GM12892 (cell line): Measurements from ENCODE around the gene CSNK1G2.

Source experiments
- DNase-seq: peaks from one replicate; pipeline ENCODE4 v3.0.0; 2011; ENCODE audit not compliant: insufficient read length
- FAIRE-seq: peaks from 2 replicates; lab custom pipeline; 2011; peaks lifted over from hg19 to GRCh38; lab: Jason Lieb, UNC
- POLR2A ChIP-seq: IDR thresholded peaks from 2 replicates; pipeline ENCODE4 v1.6.1; 2011; ENCODE audit warnings: low read depth, low read length, control low read depth
- POLR2AphosphoS5 ChIP-seq: IDR thresholded peaks from 2 replicates; pipeline ENCODE4 v1.6.1; 2011; ENCODE audit warnings: low read depth, low read length, control low read depth
- TAF1 ChIP-seq: IDR thresholded peaks from 2 replicates; pipeline ENCODE4 v1.6.1; 2011; ENCODE audit warnings: low read depth, mild to moderate bottlenecking, control low read depth, low read length, borderline replicate concordance

The CSNK1G2 gene

GRCh38 chr19:1974381-1975161 lies 33.6 kb downstream of the CSNK1G2 start:
- DNase-seq (no peak), FAIRE-seq (no peak)
- TF ChIP-seq POLR2AphosphoS5: no peak
- no peak for TF ChIP-seq POLR2A
- no peak for TF ChIP-seq TAF1

DNA sequence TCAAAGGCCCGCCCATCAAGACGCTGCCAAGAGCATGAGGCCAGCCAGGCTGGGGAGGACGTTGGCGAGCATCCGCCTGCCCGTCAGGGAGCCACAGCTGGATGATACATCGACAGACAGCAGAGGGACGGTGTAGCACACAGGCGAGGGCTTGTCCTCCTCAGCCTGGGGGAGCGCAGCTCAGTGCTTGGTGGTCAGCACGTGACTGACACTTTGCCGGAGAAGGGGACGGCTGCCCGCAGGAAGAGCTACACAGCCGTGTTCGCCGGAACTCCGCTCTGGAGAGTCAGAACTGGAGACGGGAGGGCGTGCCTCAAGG lies 34.1 kb downstream of the CSNK1G2 start:
- TF ChIP-seq TAF1 (no peak), POLR2AphosphoS5 (no peak), POLR2A (no peak)
- FAIRE-seq (no peak), DNase-seq (no peak)

- no peak for TF ChIP-seq POLR2AphosphoS5
- no peak for TF ChIP-seq TAF1
- TF ChIP-seq POLR2A: no peak
- FAIRE-seq (no peak), DNase-seq (no peak)
These were observed 36.1 kb downstream of the CSNK1G2 start for GRCh38 chr19:1977120-1977519.

GRCh38 chr19:1978346-1978894 lies 37.4 kb downstream of the CSNK1G2 start:
- no peak for TF ChIP-seq POLR2AphosphoS5
- TF ChIP-seq TAF1: no peak
- TF ChIP-seq POLR2A: no peak
- DNase-seq: no peak
- FAIRE-seq: no peak

DNA sequence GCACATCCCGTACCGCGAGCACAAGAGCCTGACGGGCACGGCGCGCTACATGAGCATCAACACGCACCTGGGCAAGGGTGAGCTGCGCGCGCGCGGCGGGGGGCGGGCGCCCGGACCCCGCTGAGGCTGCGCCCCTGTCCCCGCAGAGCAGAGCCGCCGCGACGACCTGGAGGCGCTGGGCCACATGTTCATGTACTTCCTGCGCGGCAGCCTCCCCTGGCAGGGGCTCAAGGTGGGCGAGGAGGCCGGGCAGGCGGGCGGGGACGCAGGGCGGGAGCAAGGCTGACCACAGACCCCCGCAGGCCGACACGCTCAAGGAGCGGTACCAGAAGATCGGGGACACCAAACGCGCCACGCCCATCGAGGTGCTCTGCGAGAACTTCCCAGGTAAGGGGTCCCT lies 38.0 kb downstream of the CSNK1G2 start:
- FAIRE-seq (no peak), DNase-seq (no peak)
- TF ChIP-seq POLR2A (no peak), TAF1 (no peak), POLR2AphosphoS5 (no peak)

- no peak for FAIRE-seq
- DNase-seq: no peak
- no peak for TF ChIP-seq POLR2AphosphoS5
These were observed 38.7 kb downstream of the CSNK1G2 start for GRCh38 chr19:1979642-1980041.

DNA sequence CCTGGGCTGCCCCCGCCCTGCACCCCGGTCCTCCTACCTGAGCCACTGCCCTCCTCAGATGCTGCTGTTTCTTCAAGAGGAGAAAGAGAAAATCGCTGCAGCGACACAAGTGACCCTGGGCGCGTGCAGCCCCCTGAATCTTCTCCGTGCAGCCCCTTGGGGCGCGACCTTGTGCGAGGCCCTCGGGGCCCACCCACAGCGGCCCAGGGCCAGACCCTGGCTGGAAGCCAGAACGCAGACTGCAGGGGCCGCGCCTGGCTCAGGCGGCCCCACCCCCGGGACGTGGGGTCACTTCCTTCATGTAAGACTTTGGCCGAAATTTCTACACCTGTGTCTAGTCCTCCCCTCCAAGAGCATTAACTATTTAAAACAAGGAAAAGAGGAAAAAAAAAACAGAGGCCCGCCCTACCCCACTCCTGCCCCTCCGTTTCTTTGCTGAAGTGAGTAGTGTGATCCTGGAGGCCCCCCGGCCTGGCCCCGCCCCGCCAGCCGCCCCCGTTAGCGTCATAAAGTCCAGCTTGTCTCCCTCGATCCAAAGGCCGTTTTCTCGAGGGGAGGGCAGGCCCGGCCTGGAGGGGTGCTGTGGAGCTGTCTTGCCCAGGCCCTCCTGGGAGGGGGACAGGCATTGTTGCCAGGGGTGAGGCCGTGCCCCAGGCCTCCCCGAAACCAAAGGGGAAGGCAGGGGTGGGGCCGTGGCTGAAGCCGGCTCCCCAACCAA lies 39.3 kb downstream of the CSNK1G2 start:
- TF ChIP-seq TAF1 (no peak), POLR2A (no peak)

DNA sequence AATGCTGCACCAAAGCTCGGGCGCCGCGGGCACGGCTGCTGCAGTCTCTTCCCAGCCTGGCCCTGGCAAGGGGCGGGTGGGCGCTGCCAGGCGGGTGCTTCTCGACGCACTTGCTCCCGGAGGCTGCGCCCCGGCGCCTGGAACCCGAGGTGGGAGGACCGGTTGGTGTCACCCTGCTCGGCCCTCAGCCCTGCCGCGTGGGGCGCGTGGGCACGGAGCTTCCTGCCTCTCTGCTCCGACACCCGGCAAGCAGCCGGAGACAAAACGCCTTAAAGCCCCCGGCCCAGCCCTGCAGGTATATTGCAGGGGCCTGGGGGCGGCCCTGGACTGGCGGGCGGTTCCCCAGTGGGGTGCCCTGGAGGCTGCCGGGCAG lies 39.8 kb downstream of the CSNK1G2 start:
- no peak for DNase-seq
- no peak for FAIRE-seq
- TF ChIP-seq TAF1: no peak
- TF ChIP-seq POLR2A: no peak
- no peak for TF ChIP-seq POLR2AphosphoS5

More for the DNA sequence above, 39.3 kb downstream of the CSNK1G2 start:
- FAIRE-seq (no peak), DNase-seq (no peak)

GRCh38 chr19:1981253-1981652 lies 40.3 kb downstream of the CSNK1G2 start:
- no peak for DNase-seq
- no peak for FAIRE-seq
- TF ChIP-seq POLR2AphosphoS5 (no peak), TAF1 (no peak), POLR2A (no peak)

DNA sequence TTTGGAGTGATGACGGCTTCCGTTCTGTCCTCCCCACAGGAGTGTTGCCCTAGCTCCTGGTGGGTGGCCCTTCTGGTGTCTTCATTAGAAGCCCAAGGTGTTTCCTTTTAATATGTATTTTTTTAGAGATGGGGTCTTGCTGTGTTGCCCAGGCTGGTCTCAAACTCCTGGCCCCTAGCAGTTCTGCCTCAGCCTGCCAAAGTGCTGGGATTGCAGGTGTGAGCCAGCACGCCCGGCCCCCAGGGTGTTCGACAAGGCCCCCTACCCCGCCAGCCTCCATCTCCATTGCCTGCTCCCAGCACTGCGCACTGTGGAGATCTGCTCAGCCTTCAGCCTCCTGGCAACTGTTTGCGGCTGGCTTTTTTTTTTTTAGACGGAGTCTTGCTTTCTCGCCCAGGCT lies 43.4 kb downstream of the CSNK1G2 start:
- TF ChIP-seq POLR2AphosphoS5: no peak
- FAIRE-seq: no peak
- no peak for DNase-seq

GRCh38 chr19:1985588-1986356 lies 44.8 kb downstream of the CSNK1G2 start:
- TF ChIP-seq TAF1: no peak
- TF ChIP-seq POLR2A: no peak
- no peak for TF ChIP-seq POLR2AphosphoS5
- FAIRE-seq: no peak

GRCh38 chr19:1986357-1987162 lies 45.6 kb downstream of the CSNK1G2 start:
- TF ChIP-seq TAF1 (no peak), POLR2AphosphoS5 (no peak), POLR2A (no peak)
- DNase-seq (no peak), FAIRE-seq (no peak)

More at GRCh38 chr19:1985588-1986356, 44.8 kb downstream of the CSNK1G2 start:
- no peak for DNase-seq
